Activated T-helper 9 cell treated with anti-CD3 and anti-CD28 coated beads, Interleukin-2, amount 50 U/mL, for 16 hours (primary cell): ENCODE measurements around the gene SCN5A.

Experiments used
- DNase-seq: peaks from one replicate; pipeline ENCODE4 v3.0.0-alpha.2; 2020; ENCODE audit warnings: low read depth

Gene SCN5A

DNA sequence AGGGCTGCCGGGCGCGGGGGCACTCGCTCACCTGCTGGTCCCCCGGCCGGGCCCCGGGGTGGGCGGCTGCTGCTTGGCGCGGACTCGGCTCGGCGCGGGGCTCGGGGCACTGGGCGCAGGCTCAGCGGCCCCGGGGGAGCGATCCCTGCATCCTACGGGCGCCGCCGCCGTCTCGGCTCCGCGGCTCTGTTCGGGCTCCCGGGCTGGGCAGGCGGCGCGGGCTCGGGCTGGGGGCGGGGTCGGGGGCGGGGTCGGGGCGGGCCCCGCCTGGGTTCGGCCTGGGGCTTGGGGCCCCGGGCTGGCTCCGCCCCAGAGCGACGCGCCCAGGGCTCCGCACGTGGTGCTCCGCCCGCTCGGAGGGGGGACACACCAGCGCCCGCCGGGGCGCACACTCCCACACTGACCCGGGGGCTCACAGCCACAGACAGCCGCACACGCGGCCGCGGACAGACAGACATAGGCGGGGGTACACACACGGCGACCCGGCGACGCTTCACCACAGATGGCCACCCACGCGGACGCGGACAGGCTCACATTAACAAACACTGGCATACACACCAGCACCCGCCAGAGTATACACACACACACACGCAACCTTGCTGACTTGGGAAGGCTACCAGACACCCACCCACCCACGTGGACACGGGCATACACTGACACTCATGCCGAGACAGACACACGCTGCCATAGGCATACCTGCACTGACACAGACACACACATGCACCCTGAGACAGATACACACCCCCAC is at the start of gene SCN5A:
SCN5A (minus strand) TSS at position 188 of the 748 bp plus-strand sequence. CDS start 16,380 bp downstream, outside the sequence.
- peak; percentile 46 for DNase-seq

DNA sequence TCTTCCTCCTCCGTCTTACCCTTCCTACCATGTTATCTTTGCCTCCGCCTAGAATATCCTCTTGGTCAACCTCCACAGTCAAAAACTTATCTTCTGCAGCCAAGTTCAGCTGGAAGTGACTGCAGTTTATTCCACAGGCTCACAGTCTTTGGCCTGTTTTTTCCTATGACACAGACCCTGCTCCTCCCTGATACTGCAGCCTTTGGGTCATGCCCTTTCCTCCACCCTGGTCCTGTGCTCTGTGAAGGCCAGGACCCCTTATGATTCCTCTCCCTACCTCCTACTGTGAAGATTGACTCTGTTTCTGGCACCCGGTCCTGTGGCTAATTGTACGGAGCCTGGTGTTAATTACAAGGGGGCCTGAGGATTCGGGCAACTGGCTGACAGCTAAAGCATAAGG is 49.3 kb upstream of the SCN5A start:
- no peak for DNase-seq

GRCh38 chr3:38698061-38698460 is 48.6 kb upstream of the SCN5A start:
- DNase-seq: no peak

DNA sequence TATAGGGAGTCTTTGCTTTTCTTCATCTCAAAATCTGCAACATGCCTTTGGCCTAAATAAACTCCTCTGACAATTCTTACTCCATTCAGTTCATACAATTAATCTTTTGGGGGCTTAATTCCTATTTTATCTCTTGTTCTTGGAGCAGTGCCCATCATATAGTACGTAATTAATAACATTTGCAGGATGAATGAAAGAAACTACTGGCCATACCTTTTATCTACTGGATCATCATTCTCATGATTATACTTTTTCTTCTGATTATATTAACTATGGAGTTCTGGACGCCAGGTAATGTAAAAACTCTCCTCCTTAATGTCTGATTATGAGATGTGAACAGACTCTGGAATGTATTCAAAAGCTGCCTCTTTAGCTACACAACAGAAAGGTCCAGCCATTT is 46.5 kb upstream of the SCN5A start:
- DNase-seq: no peak

GRCh38 chr3:38690185-38690584 is 40.7 kb upstream of the SCN5A start:
- no peak for DNase-seq

DNA sequence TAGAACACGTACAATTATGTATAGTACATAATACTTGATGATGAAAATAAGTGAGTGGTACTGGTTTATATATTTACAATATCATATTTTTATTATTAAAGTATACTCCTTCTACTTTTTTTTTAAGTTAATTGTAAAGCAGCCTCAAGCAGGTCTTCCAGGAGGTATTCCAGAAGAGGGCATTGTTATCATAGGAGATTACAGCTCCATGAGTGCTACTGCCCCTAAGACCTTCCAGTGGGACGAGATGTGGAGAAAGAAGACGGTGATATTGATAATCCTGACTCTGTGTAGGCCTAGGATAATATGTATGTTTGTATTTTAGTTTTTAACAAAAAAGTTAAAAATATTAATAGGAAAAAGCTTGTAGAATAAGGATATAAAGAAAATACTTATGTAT is 40.3 kb upstream of the SCN5A start:
- DNase-seq: no peak

DNA sequence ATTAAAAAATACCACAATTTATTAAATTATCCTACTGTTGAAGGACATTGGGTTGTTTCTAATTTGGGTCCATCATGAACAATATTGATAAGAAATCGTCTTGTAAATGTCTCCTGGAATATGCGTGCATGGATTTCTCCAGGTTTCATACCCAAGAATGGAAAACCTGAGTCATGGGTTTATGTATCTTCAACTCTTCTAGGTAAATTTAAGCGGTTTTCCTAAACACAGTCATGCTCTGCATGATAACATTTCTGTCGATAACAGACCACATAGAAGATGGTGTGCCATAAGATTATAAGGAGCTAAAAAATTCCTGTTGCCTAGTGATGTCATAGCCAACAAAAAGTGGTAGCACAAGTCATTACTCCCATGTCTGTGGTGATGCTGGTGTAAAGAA is 39.9 kb upstream of the SCN5A start:
- no peak for DNase-seq

- no peak for DNase-seq
Observed at GRCh38 chr3:38687321-38687720, 37.8 kb upstream of the SCN5A start.

DNA sequence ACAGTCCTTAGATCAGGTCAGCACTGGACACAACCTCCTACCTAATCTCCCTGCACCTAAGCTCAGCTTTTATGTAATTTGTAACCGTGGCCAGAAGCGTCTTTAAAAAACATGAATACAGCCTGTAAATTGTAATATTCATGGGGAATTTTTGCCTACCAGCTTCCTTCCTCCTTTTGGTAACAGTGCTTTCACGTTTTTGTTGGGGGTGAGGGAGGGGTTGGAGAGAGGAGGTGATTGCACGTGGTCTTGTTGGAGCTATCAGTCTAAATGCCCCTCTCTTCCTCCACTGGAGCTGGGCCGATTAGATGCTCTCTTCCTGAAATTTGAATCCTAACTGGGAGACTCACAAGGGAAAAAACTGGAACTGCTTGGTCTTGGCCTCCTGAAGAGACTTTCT is 35.1 kb upstream of the SCN5A start:
- no peak for DNase-seq

GRCh38 chr3:38669668-38670067 is 20.2 kb upstream of the SCN5A start:
- DNase-seq: no peak

DNA sequence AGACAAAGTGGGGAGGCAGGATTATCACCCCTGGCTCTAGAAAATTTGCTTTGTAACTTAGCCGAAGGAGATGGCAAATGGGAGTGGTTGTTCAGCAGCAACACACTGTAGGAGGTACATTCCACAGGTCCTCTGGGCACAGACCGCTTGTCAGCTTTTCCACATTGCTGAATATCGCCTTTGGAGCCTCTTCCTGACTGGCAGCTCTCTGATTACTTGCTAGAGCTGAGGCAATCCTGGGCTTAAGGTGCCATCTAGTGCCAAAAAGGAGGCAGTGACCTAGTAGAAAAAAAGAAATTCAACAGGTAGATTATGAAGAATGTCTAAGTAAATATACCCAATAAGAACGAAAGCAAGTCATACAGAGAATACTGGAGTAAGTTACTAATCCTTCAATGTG is 13.1 kb upstream of the SCN5A start:
- DNase-seq: no peak

GRCh38 chr3:38658841-38659240 is 9.4 kb upstream of the SCN5A start:
- no peak for DNase-seq

GRCh38 chr3:38657369-38657768 is 7.9 kb upstream of the SCN5A start:
- no peak for DNase-seq

DNA sequence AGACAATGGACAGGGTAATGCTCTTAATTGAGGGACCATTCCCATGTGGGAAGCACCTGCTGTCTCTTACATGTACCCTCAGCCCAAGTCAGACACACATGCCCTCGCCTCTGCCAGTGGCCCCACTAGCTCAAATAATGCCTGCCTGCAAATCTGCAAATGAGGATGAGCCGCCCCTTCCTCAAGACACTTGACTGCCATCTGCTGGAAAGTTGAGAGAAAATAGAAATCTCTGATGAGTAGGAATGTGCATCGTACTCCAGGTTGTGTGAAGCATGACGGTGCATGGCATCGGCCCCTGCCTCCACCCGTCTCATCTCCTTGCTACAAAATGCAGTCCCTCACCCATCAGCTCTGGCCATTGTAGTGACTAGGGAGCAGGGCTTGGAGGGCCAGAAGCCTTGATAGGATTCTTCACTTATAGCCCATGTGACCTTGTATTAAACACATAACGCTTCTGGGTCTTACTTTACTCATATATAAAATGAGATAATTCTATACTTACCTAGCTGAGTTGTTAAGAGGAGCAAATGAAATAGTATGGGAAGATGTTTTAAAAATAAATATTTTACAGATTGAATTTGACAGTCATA is 6.3 kb upstream of the SCN5A start:
- no peak for DNase-seq

GRCh38 chr3:38653685-38654537 is 4.4 kb upstream of the SCN5A start:
- DNase-seq: no peak

DNA sequence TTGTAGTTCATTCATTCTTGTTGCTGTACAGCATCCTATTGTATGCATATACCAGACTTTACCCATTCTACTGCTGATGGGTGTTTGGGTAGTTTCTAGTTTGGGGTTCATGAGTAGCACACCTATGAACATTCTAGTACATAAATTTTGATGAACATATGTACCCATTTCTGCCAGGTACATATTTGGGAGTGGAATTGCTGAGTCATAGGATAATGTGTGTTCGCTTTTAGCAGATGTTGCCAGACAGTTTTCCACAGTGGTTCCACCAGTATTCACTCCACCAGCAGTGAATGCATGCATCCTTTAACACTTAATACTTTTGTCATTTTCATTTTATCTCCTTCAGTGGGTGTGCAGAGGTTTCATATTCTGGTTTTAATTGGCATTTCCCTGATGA is 3.4 kb upstream of the SCN5A start:
- DNase-seq: no peak

DNA sequence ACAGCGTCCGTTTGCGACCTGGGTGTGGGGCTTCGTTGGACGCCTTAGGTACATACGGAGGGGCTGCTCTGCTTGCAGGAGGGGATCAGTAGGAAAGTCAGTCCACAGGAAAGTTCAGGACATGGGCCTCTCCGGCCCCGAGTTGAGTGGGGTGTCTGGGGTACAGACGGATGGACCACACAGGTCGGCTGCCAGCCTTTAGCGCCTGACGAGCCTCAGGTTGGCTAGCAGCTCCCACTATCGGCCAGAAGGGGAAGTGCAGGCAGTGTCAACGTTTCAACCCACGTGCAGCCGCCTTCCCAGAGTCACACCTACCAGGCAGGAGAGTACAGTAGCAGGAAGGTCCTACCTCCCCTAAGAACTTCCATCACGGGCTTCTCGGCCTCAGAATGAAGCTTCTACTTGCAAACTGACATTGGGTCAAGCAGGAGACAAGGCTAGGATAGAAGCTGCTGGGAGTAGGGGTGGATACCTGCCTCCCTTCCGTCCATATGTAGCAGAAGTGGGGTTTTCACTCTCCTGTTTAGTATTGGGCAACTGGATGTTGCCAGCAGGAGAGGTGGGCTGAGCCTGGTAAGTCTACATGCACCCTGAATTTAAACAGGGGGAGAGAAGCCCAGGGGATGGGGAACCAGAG is 1.8 kb upstream of the SCN5A start:
- peak; percentile 41 for DNase-seq

- DNase-seq: no peak
Observed at GRCh38 chr3:38650248-38650951, 913 bp upstream of the SCN5A start.

DNA sequence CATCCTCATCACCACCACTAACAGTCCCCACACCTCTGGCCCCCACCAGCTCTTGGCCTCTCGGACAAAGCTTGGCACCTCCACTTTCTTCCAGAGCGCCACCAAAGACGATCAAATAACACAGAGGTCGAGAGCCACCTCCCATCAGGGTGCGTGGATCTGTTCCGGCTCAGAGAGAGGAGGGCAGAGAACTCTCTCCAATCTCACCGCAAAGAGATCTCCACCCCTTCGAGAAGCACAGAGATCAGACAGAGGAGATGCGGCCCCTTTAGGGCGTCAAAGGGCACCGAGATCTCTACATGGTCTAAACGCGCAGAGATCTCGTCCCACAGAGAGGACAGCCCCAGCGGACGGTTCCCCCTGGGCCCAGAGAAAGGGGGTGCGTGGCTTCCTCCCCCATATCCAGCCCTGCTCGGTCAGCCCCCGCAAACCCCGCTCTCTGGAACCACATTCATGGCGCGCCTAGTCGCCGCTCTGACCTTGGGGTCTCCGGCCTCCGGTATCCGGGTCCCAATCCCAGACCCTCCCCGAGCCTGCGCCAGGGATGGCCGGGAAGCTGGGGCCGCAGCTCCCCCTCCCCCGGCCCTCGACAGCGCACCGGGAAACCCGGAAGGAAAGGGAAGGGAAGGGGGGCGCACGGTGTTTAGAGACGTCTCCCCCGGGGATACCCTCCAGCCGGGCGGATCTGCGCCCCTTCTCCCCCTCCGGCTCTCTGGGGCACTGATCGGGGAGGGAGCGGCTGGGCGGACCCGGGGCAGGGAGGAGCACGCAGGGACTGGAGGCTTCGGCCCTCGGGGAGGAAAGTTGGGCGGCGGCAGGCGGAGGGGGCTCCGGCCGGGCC is 608 bp downstream of the SCN5A start:
- no peak for DNase-seq

DNA sequence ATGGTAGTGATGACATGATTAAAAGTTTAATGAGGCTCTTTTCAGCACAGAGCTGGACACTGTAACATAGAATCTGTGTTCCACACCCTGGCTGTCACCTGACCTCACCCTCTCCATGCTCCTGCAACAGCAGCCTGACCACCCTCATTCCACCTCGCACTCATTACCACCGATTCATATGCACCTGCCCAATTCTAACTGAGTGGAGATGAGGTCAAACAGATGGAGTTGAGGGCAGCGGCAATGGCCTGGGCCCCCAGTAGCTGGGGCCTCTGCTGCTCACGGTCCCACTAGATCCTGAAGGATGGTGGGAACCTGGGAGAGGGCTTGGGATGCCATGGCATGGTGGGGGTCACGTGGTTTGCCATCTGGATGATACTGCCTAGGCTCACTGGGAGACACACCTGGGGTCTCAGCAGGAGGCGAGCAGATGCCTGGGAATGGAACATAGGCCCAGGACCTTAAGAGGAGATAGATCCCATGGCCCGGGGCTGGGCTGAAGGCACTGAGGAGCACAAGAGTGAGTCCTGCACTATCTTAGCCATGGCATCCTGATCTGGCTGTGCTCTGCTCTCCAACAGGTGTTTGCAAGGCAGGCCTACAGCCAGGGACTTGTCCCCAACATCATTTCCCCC is 1.3 kb downstream of the SCN5A start:
- DNase-seq: no peak
